Activated CD4-positive, CD25-positive, alpha-beta regulatory T cell treated with anti-CD3 and anti-CD28 coated beads, Interleukin-2, amount 50 U/mL, for 16 hours (primary cell): Measurements from ENCODE around the gene SHPK.

Experiments used
- DNase-seq: peaks from one replicate; pipeline ENCODE4 v3.0.0-alpha.2; 2020; ENCODE audit warnings: low read depth, low spot score

Gene SHPK

GRCh38 chr17:3627769-3628167 lies 8.3 kb downstream of the SHPK start:
- DNase-seq = no peak

DNA sequence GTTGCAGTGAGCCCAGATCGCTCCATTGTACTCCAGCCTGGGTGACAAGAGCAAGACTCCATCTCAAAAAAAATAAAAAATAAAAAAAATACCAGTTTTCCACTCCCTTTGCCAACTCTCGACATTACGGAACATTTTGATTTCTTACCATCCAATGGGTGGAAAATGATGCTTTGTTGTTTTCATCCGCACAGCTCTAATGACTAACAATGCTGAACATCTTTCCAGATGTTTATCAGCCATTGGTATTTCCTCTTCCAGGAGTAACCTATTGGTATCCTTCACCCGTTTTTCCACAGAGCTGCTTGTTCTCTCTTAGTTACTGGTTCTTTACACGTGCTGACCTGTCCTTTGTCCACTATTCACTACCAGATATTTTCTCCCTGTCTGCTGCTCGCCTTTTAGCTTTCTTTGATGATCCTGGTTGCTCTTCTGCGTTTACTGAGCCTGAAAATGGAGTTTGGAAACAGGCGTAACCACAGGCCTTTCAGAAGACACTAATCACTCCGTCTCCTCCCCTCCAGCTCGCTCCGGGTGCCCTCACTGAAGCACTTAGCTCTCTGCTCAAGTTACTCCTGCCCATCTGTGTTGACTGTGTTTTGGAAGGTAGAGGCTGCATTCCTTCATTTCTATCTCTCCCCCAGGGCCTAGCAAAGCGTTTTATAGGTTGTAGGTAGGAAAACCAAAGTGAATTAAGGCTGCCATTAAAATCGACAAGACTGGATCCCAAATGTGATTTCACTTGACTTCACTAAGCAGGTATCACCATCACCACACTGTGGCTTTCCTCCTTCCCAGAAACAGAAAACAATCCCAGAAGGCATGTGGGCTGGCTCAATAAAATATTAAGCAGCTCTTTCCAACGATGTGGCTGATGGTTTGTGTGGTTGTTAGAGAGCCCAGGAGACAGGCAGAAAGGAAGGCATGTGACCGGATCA lies 8.9 kb downstream of the SHPK start:
- no peak for DNase-seq

DNA sequence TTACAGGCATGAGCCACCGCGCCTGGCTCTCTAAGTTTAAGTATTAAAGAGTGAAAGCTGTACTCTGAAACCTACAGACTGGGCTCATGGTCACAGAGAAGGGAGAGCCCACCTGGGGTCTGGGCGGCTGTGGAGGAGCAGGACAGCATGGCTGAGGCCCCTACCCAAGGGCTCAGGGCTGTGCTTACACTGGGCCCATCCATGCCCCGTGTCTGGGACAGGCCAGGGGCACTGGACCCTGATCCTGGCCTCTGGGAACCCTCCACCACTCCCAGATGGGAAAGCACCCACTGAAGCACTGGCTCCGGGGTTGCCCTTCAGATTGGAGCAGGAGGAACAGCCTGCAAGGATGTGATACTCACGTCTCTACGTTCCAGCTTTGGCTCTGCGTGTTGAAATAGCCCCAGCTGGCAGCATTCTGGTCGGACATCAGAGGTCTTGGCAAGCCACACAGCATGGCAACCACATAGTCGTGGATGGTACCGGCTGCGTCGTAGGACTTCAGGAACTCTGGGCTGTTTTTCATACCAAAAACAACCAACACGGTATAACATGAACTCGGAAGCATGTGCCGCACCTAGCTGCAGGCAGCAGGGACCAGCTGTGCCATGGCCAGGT lies 13.0 kb downstream of the SHPK start:
- DNase-seq = no peak

DNA sequence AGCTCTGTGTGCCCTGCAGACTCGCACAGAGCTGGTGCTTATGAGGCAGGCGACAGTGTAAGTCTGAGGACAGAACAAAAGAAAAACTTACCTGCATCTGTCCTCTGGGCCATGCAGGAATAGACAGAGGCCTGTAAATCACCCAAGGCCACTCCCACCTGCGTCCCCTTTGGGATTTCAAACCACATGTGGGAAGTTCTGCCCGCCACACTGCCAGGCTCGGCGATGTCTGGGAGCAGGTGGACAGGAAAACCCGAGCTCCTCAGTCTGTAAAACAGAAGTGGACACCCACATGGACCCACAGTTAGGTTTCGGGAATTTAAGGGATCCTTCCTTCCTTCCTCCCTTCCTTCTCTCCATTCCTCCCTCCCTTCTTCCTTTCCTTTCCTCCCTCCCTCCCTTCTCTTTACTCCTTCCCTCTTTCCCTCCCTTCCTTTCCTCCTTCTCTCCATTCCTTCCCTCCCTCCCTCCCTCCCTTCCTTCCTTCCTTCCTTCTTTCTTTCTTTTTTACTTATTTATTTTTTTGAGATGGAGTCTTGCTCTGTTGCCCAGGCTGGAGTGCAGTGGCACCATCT lies 14.8 kb downstream of the SHPK start:
- DNase-seq = no peak

- no peak for DNase-seq
Measured at GRCh38 chr17:3615160-3615870, 20.7 kb downstream of the SHPK start.

GRCh38 chr17:3613124-3613523 lies 22.9 kb downstream of the SHPK start:
- no peak for DNase-seq

DNA sequence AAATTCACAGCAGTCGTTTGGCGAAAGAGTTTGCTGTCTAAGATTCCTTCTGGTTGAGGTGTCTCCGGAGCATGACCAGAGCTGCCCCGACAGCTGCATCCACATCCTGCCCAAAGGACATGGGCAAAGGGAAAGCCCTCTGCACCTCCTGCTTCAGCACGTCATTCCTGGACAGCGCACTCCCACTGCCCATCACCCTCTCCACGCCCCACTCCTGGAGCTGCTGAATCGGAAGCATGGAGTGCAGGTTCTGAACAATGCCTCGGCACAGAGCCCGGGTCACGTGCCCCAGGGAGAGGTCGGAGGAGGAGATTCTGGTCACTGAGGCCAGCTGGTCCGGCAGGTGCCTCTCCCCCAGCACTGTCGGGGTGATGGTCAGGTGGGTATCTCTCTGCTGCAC lies 25.5 kb downstream of the SHPK start:
- no peak for DNase-seq

- DNase-seq = no peak
Measured at GRCh38 chr17:3609689-3610088, 26.4 kb downstream of the SHPK start.

DNA sequence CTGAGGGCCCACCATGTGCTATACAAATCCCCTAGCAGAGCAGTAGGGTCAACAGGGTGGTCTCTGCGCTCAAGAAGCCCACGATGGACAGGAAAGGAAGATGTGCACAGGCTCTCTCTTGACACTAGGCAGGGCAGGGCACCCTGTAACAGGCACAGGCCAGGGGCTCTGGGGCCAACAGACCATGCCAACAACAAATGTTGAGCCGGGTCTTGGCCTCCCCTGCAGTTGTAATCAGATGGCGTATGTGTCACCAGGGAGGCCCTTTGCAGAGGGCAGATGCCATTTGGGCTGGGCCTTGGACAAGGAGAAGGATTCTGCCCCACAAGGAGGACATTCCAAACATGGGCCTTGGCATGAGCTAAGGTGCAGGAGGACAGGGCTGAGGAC lies 32.2 kb downstream of the SHPK start:
- DNase-seq = no peak

DNA sequence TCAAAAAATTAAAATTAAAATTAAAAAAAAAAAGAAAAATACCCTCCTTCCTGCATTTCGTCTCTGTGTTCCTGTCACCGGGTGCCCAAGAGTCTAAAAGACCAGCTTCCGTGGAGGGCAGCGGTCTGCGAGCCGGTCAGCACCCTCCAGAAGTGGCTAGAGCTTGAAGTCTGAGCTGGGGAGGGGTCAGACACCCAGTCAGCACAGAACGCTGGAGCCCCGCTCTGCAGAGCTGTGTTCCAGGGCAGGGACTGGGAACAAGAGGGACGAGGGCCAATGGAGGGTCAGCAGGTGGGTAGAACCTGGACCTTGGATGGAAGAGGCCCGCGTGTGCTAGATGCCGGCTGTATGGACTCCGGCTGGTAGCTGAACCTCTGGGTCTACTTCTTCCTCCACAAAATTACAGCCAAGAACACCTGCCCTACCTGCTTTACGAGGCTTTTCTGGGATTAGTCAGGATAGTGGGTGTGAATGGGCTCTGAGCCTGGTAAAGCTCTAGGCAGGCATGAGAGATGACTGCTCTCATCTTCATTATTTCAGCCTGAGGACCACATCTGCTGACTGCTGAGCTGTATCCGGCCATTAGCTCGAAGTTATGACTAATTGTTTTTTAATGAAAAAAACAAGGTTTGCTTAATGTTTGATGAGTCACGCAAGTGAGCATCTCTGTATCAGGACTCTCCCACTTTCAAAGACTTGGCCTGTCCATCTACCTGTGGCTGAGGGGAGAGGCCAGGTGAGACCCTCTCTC lies 32.8 kb downstream of the SHPK start:
- no peak for DNase-seq

DNA sequence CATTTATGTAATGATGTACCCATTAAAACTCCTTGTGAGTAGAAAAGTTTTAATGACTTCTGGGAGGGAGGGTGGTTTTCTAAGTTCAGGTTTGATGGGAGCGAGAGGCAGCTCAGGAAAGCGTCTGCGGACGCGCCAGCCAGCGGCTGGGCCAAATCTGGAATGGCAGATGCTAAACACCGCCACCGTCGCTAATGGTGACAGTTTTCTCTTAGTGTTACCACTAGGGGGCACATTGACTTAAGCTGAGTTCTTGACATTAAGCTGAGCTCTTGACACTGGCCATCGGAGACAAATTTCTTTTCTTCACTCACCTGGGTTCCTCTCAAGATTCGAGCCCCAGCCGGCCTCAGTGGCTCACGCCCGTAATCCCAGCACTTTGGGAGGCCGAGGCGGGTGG lies 33.6 kb downstream of the SHPK start:
- DNase-seq = no peak

DNA sequence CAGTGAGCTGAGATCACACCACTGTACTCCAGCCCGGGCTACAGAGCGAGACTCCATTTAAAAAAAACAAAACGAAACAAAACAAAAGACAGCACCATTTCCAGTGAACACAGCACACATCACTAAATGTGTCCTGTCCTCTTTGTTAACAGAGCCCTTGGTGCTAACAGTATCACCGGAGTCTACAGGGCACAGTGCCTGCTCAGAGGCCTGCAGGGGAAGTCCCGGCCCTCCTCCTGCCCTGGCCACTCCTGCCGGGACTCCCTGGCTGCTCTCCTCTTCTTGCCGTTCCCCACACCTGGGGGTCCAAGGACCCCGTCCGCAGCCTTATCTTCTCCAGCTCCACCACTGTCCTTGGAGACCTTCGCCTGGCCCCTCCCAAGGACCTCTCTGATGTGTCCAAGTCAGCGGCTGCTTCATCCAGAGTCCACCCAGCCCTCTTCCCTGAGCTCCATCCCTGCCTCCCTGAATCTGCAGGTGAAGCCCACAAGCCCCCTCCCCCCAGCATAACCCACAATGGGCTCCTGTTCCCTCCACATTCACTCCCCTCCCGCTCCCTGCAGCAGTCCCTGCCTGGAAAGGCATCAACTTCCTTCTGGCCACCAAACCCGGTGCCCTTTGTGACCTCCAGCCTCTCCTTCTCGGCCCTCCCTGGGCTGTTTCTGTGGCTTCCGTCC lies 35.4 kb downstream of the SHPK start:
- DNase-seq = no peak

DNA sequence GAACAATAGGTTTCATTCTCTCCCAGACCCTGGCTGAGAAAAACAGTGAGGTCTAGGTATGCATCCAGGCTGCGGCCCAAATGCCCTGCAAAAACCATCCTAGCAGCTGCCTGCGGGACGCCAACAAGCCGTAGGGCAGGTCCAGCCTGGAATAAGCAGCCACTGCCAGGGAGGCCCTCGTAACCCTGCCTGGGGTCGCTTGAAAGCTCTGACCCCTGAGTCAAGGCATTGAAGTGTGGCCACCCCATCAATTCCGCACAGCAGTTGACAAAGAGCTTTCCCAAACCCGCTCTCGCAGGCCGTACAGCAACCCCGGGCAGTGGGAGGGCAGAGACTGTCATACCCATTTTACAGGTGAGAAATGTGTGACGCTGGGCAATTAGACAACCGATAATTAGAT lies 38.0 kb downstream of the SHPK start:
- no peak for DNase-seq

GRCh38 chr17:3596804-3597464 lies 39.1 kb downstream of the SHPK start:
- no peak for DNase-seq

GRCh38 chr17:3594976-3595375 lies 41.1 kb downstream of the SHPK start:
- no peak for DNase-seq

GRCh38 chr17:3594051-3594800 lies 41.8 kb downstream of the SHPK start:
- no peak for DNase-seq

GRCh38 chr17:3593384-3593783 lies 42.7 kb downstream of the SHPK start:
- no peak for DNase-seq

DNA sequence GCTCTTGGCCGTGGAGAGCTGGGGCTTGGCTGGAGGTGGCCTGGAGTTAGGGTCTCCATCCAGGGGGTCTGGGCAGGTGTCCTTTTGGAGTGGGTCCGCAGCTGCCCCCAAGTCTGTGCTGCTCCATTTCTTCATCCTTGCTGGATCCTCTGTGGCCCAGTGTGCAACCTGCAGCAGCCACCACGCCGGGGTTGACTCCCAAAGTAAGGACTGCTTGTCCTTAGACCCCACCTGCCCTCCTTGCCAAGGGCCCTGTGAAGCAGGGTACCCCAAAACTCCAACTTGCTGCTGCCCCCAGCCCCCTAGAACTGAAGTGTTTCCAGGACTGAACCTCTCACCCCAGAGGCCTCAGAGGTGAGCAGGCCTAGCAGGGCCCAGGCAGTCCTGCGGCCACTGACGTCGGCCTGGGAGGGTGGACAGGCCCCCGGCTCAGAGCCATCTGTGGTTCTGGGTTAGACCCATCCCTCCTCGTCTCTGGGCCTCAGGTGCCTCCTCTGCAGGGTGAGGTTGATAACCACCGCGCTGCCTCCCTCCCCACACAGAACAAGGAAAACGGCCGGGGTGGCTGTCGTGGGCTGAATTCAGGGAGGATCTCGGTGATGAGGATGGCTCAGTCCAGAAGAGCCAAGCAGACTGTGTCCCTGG lies 43.7 kb downstream of the SHPK start:
- no peak for DNase-seq

DNA sequence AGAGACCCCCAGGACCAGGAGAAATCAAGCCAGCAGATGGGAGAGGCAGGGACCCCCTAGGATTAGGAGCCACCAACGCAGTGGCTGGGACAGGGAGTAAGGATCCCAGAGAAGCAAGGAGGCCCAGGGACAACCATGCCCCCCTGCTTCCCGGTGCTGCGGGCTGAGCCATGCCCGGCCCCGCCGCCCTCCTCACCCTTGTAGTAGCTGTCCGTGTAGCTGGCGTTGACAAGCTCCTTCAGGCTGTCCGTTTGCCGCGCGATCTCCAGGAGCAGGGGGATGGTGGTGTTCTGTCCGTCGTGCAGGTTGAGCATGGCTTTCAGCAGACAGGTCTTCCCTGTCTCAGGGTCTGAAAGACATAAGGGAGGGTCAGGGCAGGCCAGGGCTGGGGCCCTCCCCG lies 45.3 kb downstream of the SHPK start:
- no peak for DNase-seq
